GM19023 (cell line): ENCODE results near the gene TNNT3.

Source experiments
- ATAC-seq: cut with Tn5 transposase; IDR thresholded peaks from one replicate; pipeline ENCODE4 v1.9.1; 2021; ENCODE audit warnings: mild to moderate bottlenecking, moderate library complexity; ENCODE audit not compliant: unreplicated experiment

TNNT3 gene

DNA sequence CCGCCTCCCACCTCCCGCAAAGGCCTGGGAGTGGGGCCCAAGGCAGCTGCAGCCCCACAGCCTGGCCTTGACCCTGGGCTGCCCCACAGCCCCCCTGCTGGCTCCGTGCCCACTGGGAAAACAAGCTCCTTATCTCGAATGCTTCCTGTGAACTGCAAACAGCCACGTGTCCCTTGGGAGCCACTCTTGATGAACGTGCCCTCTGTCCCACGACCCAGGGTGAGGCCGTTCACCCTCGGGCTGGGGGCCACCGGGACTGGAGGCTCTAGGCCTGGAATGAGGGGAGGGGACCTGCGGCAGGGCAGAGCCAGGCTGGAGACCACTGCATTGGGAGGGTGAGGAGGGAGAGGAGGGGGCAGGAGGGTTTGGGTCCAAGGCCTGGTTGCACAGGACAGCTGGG lies 68.7 kb downstream of the TNNT3 start:
- ATAC-seq = no peak
